ENCODE results near the gene MAP1LC3B.

MAP1LC3B gene

DNA sequence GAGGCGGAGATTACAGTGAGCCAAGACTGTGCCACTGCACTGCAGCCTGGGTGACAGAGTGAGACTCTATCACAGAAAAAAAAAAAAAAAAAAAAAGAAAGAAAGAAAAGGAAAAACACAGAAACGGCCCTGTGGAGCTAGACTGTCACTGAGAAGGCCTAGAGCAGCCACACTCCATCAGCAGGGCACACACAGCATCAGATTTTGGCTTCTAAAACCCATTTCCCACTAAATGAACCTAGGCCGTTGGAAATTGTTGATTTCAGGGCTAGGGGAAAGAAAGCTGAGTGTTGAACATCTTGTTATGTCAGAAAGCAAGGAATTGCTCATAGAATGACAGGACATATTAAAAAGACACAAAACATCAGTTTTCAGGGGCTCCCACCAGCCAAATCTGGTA lies 51.8 kb downstream of the MAP1LC3B start:
- TF ChIP-seq ZNF565 (CRISPR knock-in tag; conservative IDR thresholded peaks at IDR 0.05; ENCODE audit: low read depth) (no peak), OSR1 (CRISPR knock-in tag; IDR thresholded peaks at IDR 0.05) (no peak), ZNF8 (CRISPR knock-in tag; IDR thresholded peaks at IDR 0.05) (no peak), ZNF70 (CRISPR knock-in tag; IDR thresholded peaks at IDR 0.05) (no peak)
- ATAC-seq, result no peak

- TF ChIP-seq TCF4 (CRISPR knock-in tag; IDR thresholded peaks at IDR 0.05; ENCODE audit: borderline replicate concordance) (0 out of 2 replicates have a peak, but pooled peaks have one; percentile 27), ZFP30 (CRISPR knock-in tag; IDR thresholded peaks at IDR 0.05) (no peak)
- no peak for ATAC-seq
These were observed 53.4 kb downstream of the MAP1LC3B start for GRCh38 chr16:87445486-87445885.

GRCh38 chr16:87446479-87446878 lies 54.3 kb downstream of the MAP1LC3B start:
- TF ChIP-seq ESRRG (CRISPR knock-in tag; IDR thresholded peaks at IDR 0.05), result no peak
- no peak for TF ChIP-seq ZNF70 (CRISPR knock-in tag; IDR thresholded peaks at IDR 0.05)
- TF ChIP-seq ZFP30 (CRISPR knock-in tag; IDR thresholded peaks at IDR 0.05), result no peak
- no peak for TF ChIP-seq ZFP3 (CRISPR knock-in tag; IDR thresholded peaks at IDR 0.05)
- TF ChIP-seq ARNTL (CRISPR knock-in tag; IDR thresholded peaks at IDR 0.05; ENCODE audit: borderline replicate concordance, low read depth), result no peak
- TF ChIP-seq, protein P1, sequence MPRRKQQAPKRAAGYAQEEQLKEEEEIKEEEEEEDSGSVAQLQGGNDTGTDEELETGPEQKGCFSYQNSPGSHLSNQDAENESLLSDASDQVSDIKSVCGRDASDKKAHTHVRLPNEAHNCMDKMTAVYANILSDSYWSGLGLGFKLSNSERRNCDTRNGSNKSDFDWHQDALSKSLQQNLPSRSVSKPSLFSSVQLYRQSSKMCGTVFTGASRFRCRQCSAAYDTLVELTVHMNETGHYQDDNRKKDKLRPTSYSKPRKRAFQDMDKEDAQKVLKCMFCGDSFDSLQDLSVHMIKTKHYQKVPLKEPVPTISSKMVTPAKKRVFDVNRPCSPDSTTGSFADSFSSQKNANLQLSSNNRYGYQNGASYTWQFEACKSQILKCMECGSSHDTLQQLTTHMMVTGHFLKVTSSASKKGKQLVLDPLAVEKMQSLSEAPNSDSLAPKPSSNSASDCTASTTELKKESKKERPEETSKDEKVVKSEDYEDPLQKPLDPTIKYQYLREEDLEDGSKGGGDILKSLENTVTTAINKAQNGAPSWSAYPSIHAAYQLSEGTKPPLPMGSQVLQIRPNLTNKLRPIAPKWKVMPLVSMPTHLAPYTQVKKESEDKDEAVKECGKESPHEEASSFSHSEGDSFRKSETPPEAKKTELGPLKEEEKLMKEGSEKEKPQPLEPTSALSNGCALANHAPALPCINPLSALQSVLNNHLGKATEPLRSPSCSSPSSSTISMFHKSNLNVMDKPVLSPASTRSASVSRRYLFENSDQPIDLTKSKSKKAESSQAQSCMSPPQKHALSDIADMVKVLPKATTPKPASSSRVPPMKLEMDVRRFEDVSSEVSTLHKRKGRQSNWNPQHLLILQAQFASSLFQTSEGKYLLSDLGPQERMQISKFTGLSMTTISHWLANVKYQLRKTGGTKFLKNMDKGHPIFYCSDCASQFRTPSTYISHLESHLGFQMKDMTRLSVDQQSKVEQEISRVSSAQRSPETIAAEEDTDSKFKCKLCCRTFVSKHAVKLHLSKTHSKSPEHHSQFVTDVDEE (CRISPR knock-in tag; IDR thresholded peaks at IDR 0.05), result no peak
- TF ChIP-seq SNAI2 (CRISPR knock-in tag; IDR thresholded peaks at IDR 0.05), result no peak
- no peak for TF ChIP-seq CSDC2 (CRISPR knock-in tag; IDR thresholded peaks at IDR 0.05)
- TF ChIP-seq TCF4 (CRISPR knock-in tag; IDR thresholded peaks at IDR 0.05; ENCODE audit: borderline replicate concordance), result no peak
- TF ChIP-seq TOX (CRISPR knock-in tag; IDR thresholded peaks at IDR 0.05; ENCODE audit: borderline replicate concordance), result no peak
- no peak for TF ChIP-seq PPARA (CRISPR knock-in tag; IDR thresholded peaks at IDR 0.05; ENCODE audit: borderline replicate concordance)
- TF ChIP-seq, protein P2, sequence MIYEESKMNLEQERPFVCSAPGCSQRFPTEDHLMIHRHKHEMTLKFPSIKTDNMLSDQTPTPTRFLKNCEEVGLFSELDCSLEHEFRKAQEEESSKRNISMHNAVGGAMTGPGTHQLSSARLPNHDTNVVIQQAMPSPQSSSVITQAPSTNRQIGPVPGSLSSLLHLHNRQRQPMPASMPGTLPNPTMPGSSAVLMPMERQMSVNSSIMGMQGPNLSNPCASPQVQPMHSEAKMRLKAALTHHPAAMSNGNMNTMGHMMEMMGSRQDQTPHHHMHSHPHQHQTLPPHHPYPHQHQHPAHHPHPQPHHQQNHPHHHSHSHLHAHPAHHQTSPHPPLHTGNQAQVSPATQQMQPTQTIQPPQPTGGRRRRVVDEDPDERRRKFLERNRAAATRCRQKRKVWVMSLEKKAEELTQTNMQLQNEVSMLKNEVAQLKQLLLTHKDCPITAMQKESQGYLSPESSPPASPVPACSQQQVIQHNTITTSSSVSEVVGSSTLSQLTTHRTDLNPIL (CRISPR knock-in tag; IDR thresholded peaks at IDR 0.05; ENCODE audit: low read depth), result no peak
- no peak for TF ChIP-seq BACH2 (CRISPR knock-in tag; IDR thresholded peaks at IDR 0.05; ENCODE audit: borderline replicate concordance)
- TF ChIP-seq OSR1 (CRISPR knock-in tag; IDR thresholded peaks at IDR 0.05), result no peak
- TF ChIP-seq, protein P3, sequence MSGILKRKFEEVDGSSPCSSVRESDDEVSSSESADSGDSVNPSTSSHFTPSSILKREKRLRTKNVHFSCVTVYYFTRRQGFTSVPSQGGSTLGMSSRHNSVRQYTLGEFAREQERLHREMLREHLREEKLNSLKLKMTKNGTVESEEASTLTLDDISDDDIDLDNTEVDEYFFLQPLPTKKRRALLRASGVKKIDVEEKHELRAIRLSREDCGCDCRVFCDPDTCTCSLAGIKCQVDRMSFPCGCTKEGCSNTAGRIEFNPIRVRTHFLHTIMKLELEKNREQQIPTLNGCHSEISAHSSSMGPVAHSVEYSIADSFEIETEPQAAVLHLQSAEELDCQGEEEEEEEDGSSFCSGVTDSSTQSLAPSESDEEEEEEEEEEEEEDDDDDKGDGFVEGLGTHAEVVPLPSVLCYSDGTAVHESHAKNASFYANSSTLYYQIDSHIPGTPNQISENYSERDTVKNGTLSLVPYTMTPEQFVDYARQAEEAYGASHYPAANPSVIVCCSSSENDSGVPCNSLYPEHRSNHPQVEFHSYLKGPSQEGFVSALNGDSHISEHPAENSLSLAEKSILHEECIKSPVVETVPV (CRISPR knock-in tag; IDR thresholded peaks at IDR 0.05), result no peak
- TF ChIP-seq RARB (CRISPR knock-in tag; IDR thresholded peaks at IDR 0.05), result no peak
- no peak for TF ChIP-seq ZNF8 (CRISPR knock-in tag; IDR thresholded peaks at IDR 0.05)
- TF ChIP-seq POU6F1 (CRISPR knock-in tag; IDR thresholded peaks at IDR 0.05; ENCODE audit: borderline replicate concordance, low read depth), result no peak
- no peak for TF ChIP-seq ZC3H10 (CRISPR knock-in tag; IDR thresholded peaks at IDR 0.05)
- TF ChIP-seq ISL1 (CRISPR knock-in tag; IDR thresholded peaks at IDR 0.05), result no peak
- ATAC-seq, result no peak

DNA sequence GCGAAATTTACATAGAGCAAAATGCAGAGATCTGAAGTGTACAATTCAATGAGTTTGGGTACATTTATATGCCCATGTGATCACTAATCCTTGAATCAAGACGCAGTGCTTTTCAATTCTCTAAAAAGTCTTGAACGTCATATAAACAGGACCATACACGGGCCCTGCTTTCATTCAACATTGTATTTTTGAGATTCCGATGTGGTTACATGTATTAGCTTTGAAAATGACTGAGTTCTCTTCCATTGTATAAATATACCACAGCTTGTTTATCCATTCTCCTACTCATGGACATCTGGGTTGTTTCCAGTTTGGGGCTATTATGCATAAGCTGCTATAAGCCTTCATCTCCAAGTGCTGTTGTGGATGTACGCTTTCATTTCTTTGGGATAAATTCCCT lies 55.2 kb downstream of the MAP1LC3B start:
- no peak for ATAC-seq
- TF ChIP-seq TOX (CRISPR knock-in tag; IDR thresholded peaks at IDR 0.05; ENCODE audit: borderline replicate concordance) (no peak), TCF4 (CRISPR knock-in tag; IDR thresholded peaks at IDR 0.05; ENCODE audit: borderline replicate concordance) (no peak), ZNF8 (CRISPR knock-in tag; IDR thresholded peaks at IDR 0.05) (no peak), ARNTL (CRISPR knock-in tag; IDR thresholded peaks at IDR 0.05; ENCODE audit: borderline replicate concordance, low read depth) (no peak)

All from SK-N-SH treated with all-trans-retinoic acid at 6 μM for 48 hours (cell line).